Measurements from ENCODE around the gene TRPC3. TPM values are rescaled to one million over a fixed set of nuclear protein-coding genes. Genes with fewer than 3 reads are reported as not detected.

The TRPC3 gene
- total RNA-seq, 2 donors from 2014 or later = 0.26 TPM; not detected in 1

GRCh38 chr4:121964958-121965357 lies 13.1 kb upstream of the TRPC3 start:
- ATAC-seq (no peak), DNase-seq (no peak)
- intact Hi-C loops (cut with DNase I) = no loop called here
- no peak for TF ChIP-seq POLR2A (IDR thresholded peaks at IDR 0.05)
- no peak for TF ChIP-seq CTCF (IDR thresholded peaks at IDR 0.05)
- Histone ChIP-seq H3K4me1 (no peaks in the 10 kb centered on the region), H3K27me3 (no peaks in the 10 kb centered on the region), H3K9me3 (no peaks in the 10 kb centered on the region), H3K27ac (no peak overlapping the region), H3K4me3 (no peak overlapping the region), H3K36me3 (replicated peaks in 1 of 2; ENCODE audit: insufficient read depth in 1 of 2, low read depth in 2 of 2) (no peaks in the 10 kb centered on the region)
- WGBS, 2 donors = 90 to 92% methylated on average over 1 of the region's 1 CpG

- ATAC-seq (no peak), DNase-seq (no peak)
- Histone ChIP-seq H3K9me3 (no peaks in the 10 kb centered on the region), H3K36me3 (replicated peaks in 1 of 2; ENCODE audit: insufficient read depth in 1 of 2, low read depth in 2 of 2) (no peaks in the 10 kb centered on the region), H3K27ac (no peak overlapping the region), H3K4me1 (no peaks in the 10 kb centered on the region), H3K27me3 (no peaks in the 10 kb centered on the region), H3K4me3 (no peak overlapping the region)
- intact Hi-C loops (cut with DNase I) = no loop called here
- 53 to 56% methylated on average over 1 of the region's 1 CpG for WGBS, 2 donors
- no peak for TF ChIP-seq POLR2A (IDR thresholded peaks at IDR 0.05)
- TF ChIP-seq CTCF (IDR thresholded peaks at IDR 0.05) = no peak
These were observed 9.0 kb upstream of the TRPC3 start for GRCh38 chr4:121960818-121961217.

- intact Hi-C loops (cut with DNase I) = no loop called here
- ATAC-seq = no peak
- Histone ChIP-seq H3K36me3 (replicated peaks in 1 of 2; ENCODE audit: insufficient read depth in 1 of 2, low read depth in 2 of 2) (no peaks in the 10 kb centered on the region), H3K27me3 (no peaks in the 10 kb centered on the region), H3K4me3 (no peak overlapping the region), H3K9me3 (no peaks in the 10 kb centered on the region), H3K4me1 (no peaks in the 10 kb centered on the region), H3K27ac (no peak overlapping the region)
- WGBS, 2 donors = 50 to 65% methylated on average over 2 of the region's 2 CpGs
- no peak for DNase-seq
- TF ChIP-seq POLR2A (IDR thresholded peaks at IDR 0.05) = no peak
- no peak for TF ChIP-seq CTCF (IDR thresholded peaks at IDR 0.05)
These were observed 6.9 kb upstream of the TRPC3 start for GRCh38 chr4:121958777-121959176.

GRCh38 chr4:121957266-121957665 lies 5.4 kb upstream of the TRPC3 start:
- Histone ChIP-seq H3K4me3 (no peak overlapping the region), H3K9me3 (no peaks in the 10 kb centered on the region), H3K27ac (no peak overlapping the region), H3K27me3 (no peaks in the 10 kb centered on the region), H3K4me1 (no peaks in the 10 kb centered on the region), H3K36me3 (replicated peaks in 1 of 2; ENCODE audit: insufficient read depth in 1 of 2, low read depth in 2 of 2) (no peaks in the 10 kb centered on the region)
- DNase-seq = no peak
- intact Hi-C loops (cut with DNase I) = no loop called here
- WGBS, 2 donors = 95% methylated on average over 3 of the region's 3 CpGs
- no peak for ATAC-seq
- TF ChIP-seq CTCF (IDR thresholded peaks at IDR 0.05) = no peak
- TF ChIP-seq POLR2A (IDR thresholded peaks at IDR 0.05) = no peak

- Histone ChIP-seq H3K27me3 (peaks cover 0 to 11% of the 10 kb centered on the region in 2 donors), H3K27ac (no peak overlapping the region), H3K36me3 (replicated peaks in 1 of 2; ENCODE audit: insufficient read depth in 1 of 2, low read depth in 2 of 2) (no peaks in the 10 kb centered on the region), H3K9me3 (no peaks in the 10 kb centered on the region), H3K4me1 (peaks cover 20% of the 10 kb centered on the region), H3K4me3 (no peak overlapping the region)
- intact Hi-C loops (cut with DNase I) = no loop called here
- TF ChIP-seq POLR2A (IDR thresholded peaks at IDR 0.05) = no peak
- no peak for TF ChIP-seq CTCF (IDR thresholded peaks at IDR 0.05)
- no peak for ATAC-seq
- no peak for DNase-seq
These were observed 2.0 kb upstream of the TRPC3 start for GRCh38 chr4:121953860-121954259.
